Upper lobe of left lung (tissue), 4 donors: ENCODE measurements around the gene WDFY3.

Experiments used
- EP300 ChIP-seq, 4 donors: sonication (generic); formaldehyde crosslinking; IDR thresholded peaks; one replicate each; pipeline ENCODE4 v1.5.1; 2017; ENCODE audit warnings: antibody characterized with exemption in 4 of 4, control low read depth in 2 of 4
- POLR2A ChIP-seq, 4 donors: fragments of 450-650 bp; IDR thresholded peaks; one replicate each; pipeline ENCODE4 v1.5.1; 2016 to 2017; ENCODE audit warnings: antibody characterized with exemption in 4 of 4, mild to moderate bottlenecking in 2 of 4
- POLR2AphosphoS5 ChIP-seq, 2 donors: sonication (generic); formaldehyde crosslinking; IDR thresholded peaks; one replicate each; pipeline ENCODE4 v1.5.1; 2017; ENCODE audit warnings: antibody characterized with exemption in 2 of 2
- TF ChIP-seq, protein P1 (sequence below), 6 experiments: fragments of 450-650 bp in 4 of 6; fragments of 200-600 bp in 2 of 6; sonication (generic) in 2 of 6; IDR thresholded peaks; one replicate each; pipeline ENCODE4 v1.5.1; 2016 to 2019; ENCODE audit warnings: antibody characterized with exemption in 6 of 6

DNA sequence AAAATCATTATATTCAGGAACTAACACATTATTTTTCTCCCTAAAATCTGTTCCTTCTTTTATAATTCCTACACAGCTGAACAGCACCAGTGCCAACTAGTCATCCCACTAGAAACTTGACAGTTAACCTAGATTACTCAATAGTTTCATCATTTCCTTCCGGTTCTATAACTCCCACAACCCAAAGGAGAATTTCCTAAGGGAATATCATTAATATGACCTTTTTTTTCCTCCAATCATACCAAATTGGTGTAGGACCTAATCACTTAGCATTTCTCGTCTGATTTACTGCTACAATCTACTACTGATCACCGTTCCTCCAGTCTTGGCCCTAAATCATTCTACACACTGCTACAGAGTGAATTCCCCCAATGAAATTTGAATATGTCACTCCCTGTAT is 45.9 kb downstream of the WDFY3 start:
- TF ChIP-seq, protein P1, sequence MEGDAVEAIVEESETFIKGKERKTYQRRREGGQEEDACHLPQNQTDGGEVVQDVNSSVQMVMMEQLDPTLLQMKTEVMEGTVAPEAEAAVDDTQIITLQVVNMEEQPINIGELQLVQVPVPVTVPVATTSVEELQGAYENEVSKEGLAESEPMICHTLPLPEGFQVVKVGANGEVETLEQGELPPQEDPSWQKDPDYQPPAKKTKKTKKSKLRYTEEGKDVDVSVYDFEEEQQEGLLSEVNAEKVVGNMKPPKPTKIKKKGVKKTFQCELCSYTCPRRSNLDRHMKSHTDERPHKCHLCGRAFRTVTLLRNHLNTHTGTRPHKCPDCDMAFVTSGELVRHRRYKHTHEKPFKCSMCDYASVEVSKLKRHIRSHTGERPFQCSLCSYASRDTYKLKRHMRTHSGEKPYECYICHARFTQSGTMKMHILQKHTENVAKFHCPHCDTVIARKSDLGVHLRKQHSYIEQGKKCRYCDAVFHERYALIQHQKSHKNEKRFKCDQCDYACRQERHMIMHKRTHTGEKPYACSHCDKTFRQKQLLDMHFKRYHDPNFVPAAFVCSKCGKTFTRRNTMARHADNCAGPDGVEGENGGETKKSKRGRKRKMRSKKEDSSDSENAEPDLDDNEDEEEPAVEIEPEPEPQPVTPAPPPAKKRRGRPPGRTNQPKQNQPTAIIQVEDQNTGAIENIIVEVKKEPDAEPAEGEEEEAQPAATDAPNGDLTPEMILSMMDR (IDR thresholded peaks at IDR 0.05): no peak
- TF ChIP-seq POLR2A (IDR thresholded peaks at IDR 0.05): no peak
- TF ChIP-seq EP300 (IDR thresholded peaks at IDR 0.05): peak in 1 of 4 donors; percentile 13
- TF ChIP-seq POLR2AphosphoS5 (IDR thresholded peaks at IDR 0.05): no peak
